Adrenal gland (tissue), 12 donors: ENCODE results near the gene NUBP2. TPM values are rescaled to one million over a fixed set of nuclear protein-coding genes. Genes with fewer than 3 reads are reported as not detected.

Experiments
- DNase-seq, 7 donors: peaks; one replicate each; pipeline ENCODE4 v3.0.0-alpha.2; 2019 to 2020
- H3K27ac ChIP-seq, 5 donors: fragments of 200-600 bp; sonication (generic) in 4 of 5; 1 replicate in 3 of 5; 2 replicates in 2 of 5; pipeline versions ENCODE4 v1.5.1 to v1.8.0; 2016 to 2020; ENCODE audit warnings: mild to moderate bottlenecking in 1 of 5
- H3K27me3 ChIP-seq: fragments of 200-600 bp; 2 replicates; pipeline ENCODE4 v1.8.0; 2021
- H3K36me3 ChIP-seq, 2 donors: fragments of 200-600 bp; replicated peaks in 1 of 2; 1 replicate in 1 of 2; 2 replicates in 1 of 2; pipeline versions ENCODE4 v1.5.1 to v1.8.0; 2018 to 2022
- H3K4me1 ChIP-seq, 2 donors: fragments of 200-600 bp; replicated peaks in 1 of 2; 1 replicate in 1 of 2; 2 replicates in 1 of 2; pipeline versions ENCODE4 v1.5.1 to v1.8.0; 2018 to 2021
- H3K4me3 ChIP-seq, 4 donors: fragments of 200-600 bp; sonication (generic) in 3 of 4; one replicate each; pipeline ENCODE4 v1.5.1; 2016 to 2018
- H3K9me3 ChIP-seq, 3 donors: fragments of 200-600 bp; sonication (generic) in 1 of 3; replicated peaks in 1 of 3; 1 replicate in 2 of 3; 2 replicates in 1 of 3; pipeline versions ENCODE4 v1.5.1 to v1.8.0; 2016 to 2021
- CTCF ChIP-seq, 6 experiments: fragments of 450-650 bp in 4 of 6; fragments of 200-600 bp in 2 of 6; sonication (generic) in 1 of 6; IDR thresholded peaks; 1 replicate in 5 of 6; 2 replicates in 1 of 6; pipeline versions ENCODE4 v1.5.1 to v1.8.0; 2016 to 2021; ENCODE audit warnings: antibody characterized with exemption in 6 of 6, mild to moderate bottlenecking in 2 of 6, moderate library complexity in 1 of 6
- POLR2A ChIP-seq, 2 donors: fragments of 450-650 bp; IDR thresholded peaks; one replicate each; pipeline ENCODE4 v1.6.1; 2017; ENCODE audit warnings: antibody characterized with exemption in 2 of 2, mild to moderate bottlenecking in 2 of 2, moderate library complexity in 1 of 2
- WGBS, 4 donors: extraction: QIAGEN DNeasy Blood & Tissue Kit in 2 of 4; methylation state at CpG; one replicate each; pipeline versions ENCODE4 v1.1.5 to v1.1.7; 2013 to 2017; 5-methylcytosine and 5-hydroxymethylcytosine counted together
- intact Hi-C, 2 donors: fragments of 100-400 bp; cut with DNase I; formaldehyde crosslinking; loops; one replicate each; pipeline versions ENCODE4 v1.14.1 to v1.15.0; 2022 to 2023
- polyA plus RNA-seq, 3 donors: library from polyadenylated mRNA; stranded (reverse); fragments of 200-250 nt in 2 of 3; fragments of 350-450 nt in 1 of 3; fragmentation: Illumina TruSeq in 1 of 3; extraction: RNeasy Lipid Tissue Mini Kit (QIAGEN cat#74804) in 1 of 3; gene quantifications; one replicate each; pipeline ENCODE4 v1.2.3, GENCODE V29; 2013 to 2014
- total RNA-seq, 9 donors: library from RNA; depleted of rRNA in 4 of 9; stranded (reverse); fragments of >200 nt in 4 of 9; fragments of 120-200 nt in 1 of 9; fragmentation: NEBNext Ultra II Directional in 1 of 9; extraction: Animal tissue kit (Norgen Biotek cat#: 25700) in 1 of 9; gene quantifications; one replicate each; pipeline versions ENCODE4 v1.1.0 to v1.2.4, GENCODE V29; 2013 to 2023
- donor health status: healthy with polysubstance abuse.
- donor health status: Bipolar disorder and iron deficiency.
- donor health status: DM: yes; HTN: yes; CAD: no.
- donor health status: DM: no; HTN: no; CAD: no.
- donor health status: DM: no; HTN: no; CAD: no.
- donor health status: DM: yes; HTN: yes; CAD: no.

The NUBP2 gene
- total and polyA plus RNA-seq, 12 donors, result 3.0 to 252 (median 78.7) TPM

- 83 to 88% (median 87%) methylated on average over 12 to 14 of the region's 14 CpGs; no CpG with 5 or more reads in 1 of the 4 donors for WGBS, 4 donors
- Histone ChIP-seq H3K36me3 (peaks cover 0 to 32% of the 10 kb centered on the region in 2 donors), H3K27ac (no peak overlapping the region), H3K9me3 (no peaks in the 10 kb centered on the region), H3K4me1 (peaks cover 10 to 11% of the 10 kb centered on the region in 2 donors), H3K27me3 (no peaks in the 10 kb centered on the region), H3K4me3 (no peak overlapping the region)
- TF ChIP-seq POLR2A (IDR thresholded peaks at IDR 0.05) (no peak), CTCF (IDR thresholded peaks at IDR 0.05) (no peak)
- DNase-seq, result peak in 2 of 7 donors; percentile 15 to 16
- intact Hi-C loops, result no loop called here
Measured at GRCh38 chr16:1785846-1786170, 3.0 kb downstream of the NUBP2 start.

GRCh38 chr16:1786242-1787055, 3.7 kb downstream of the NUBP2 start:
- no peak overlapping the region for H3K27ac ChIP-seq
- H3K27me3 ChIP-seq, result no peaks in the 10 kb centered on the region
- H3K9me3 ChIP-seq, result no peaks in the 10 kb centered on the region
- intact Hi-C loops, result no loop called here
- peaks cover 4% of the 10 kb centered on the region in 2 donors for H3K4me1 ChIP-seq
- H3K4me3 ChIP-seq, result no peak overlapping the region
- peaks cover 0 to 32% of the 10 kb centered on the region in 2 donors for H3K36me3 ChIP-seq
- DNase-seq, result peak in 5 of 7 donors; percentile 11 to 53 (median 24)
- WGBS, 4 donors, result 86 to 91% (median 89%) methylated on average over 11 to 51 of the region's 51 CpGs
- no peak for TF ChIP-seq CTCF (IDR thresholded peaks at IDR 0.05)
- TF ChIP-seq POLR2A (IDR thresholded peaks at IDR 0.05), result no peak

- no peaks in the 10 kb centered on the region for H3K4me1 ChIP-seq
- peaks cover 0 to 32% of the 10 kb centered on the region in 2 donors for H3K36me3 ChIP-seq
- no peak overlapping the region for H3K27ac ChIP-seq
- TF ChIP-seq CTCF (IDR thresholded peaks at IDR 0.05), result no peak
- no peak for TF ChIP-seq POLR2A (IDR thresholded peaks at IDR 0.05)
- DNase-seq, result peak in 1 of 7 donors; percentile 15
- no peaks in the 10 kb centered on the region for H3K9me3 ChIP-seq
- H3K4me3 ChIP-seq, result no peak overlapping the region
- 80 to 91% (median 89%) methylated on average over 2 to 6 of the region's 6 CpGs for WGBS, 4 donors
- intact Hi-C loops, result no loop called here
- no peaks in the 10 kb centered on the region for H3K27me3 ChIP-seq
Measured at GRCh38 chr16:1787056-1787321, 4.2 kb downstream of the NUBP2 start.

GRCh38 chr16:1787322-1788094, 4.7 kb downstream of the NUBP2 start:
- TF ChIP-seq CTCF (IDR thresholded peaks at IDR 0.05), result no peak
- no peak for TF ChIP-seq POLR2A (IDR thresholded peaks at IDR 0.05)

More at GRCh38 chr16:1787322-1788094, 4.7 kb downstream of the NUBP2 start:
- Histone ChIP-seq H3K36me3 (peaks cover 0 to 32% of the 10 kb centered on the region in 2 donors), H3K27me3 (no peaks in the 10 kb centered on the region), H3K27ac (no peak overlapping the region), H3K4me1 (no peaks in the 10 kb centered on the region), H3K9me3 (no peaks in the 10 kb centered on the region), H3K4me3 (no peak overlapping the region)
- DNase-seq, result peak in 3 of 7 donors; percentile 8 to 22 (median 18)
- intact Hi-C loops, result no loop called here
- 92 to 93% (median 92%) methylated on average over 12 to 44 of the region's 44 CpGs for WGBS, 4 donors
